Neural cell (in vitro differentiated cells): ENCODE results near the gene RBP5. TPM values are rescaled to one million over a fixed set of nuclear protein-coding genes. Genes with fewer than 3 reads are reported as not detected.

Experiments
- H2AFZ ChIP-seq: fragments of 200-600, 300-800 bp; sonication (generic), shearing (Covaris generic); 2 replicates; pipeline ENCODE4 v1.6.0; 2014; ENCODE audit warnings: low read depth, mild to moderate bottlenecking, antibody characterized with exemption, low read length, moderate library complexity
- H3F3A ChIP-seq: fragments of 200-600 bp; shearing (Covaris generic); 2 replicates; pipeline ENCODE4 v1.6.1; 2016; ENCODE audit warnings: mild to moderate bottlenecking, moderate library complexity, mixed read lengths, antibody characterized with exemption, low read length; ENCODE audit not compliant: insufficient read depth, poor library complexity, severe bottlenecking
- H3K27ac ChIP-seq: fragments of 200-600, 300-800 bp; sonication (generic), shearing (Covaris generic); 2 replicates; pipeline ENCODE4 v1.5.1; 2014; ENCODE audit warnings: mild to moderate bottlenecking, low read length, moderate library complexity
- H3K27me3 ChIP-seq: fragments of 300-800, 200-600 bp; sonication (generic), shearing (Covaris generic); 2 replicates; pipeline ENCODE4 v1.6.0; 2014; ENCODE audit warnings: mild to moderate bottlenecking, low read depth, low read length, moderate library complexity; ENCODE audit not compliant: insufficient read depth
- H3K36me3 ChIP-seq: fragments of 300-800, 200-600 bp; sonication (generic), shearing (Covaris generic); 2 replicates; pipeline ENCODE4 v1.5.1; 2014; ENCODE audit warnings: mild to moderate bottlenecking, antibody characterized with exemption, low read length, moderate library complexity; ENCODE audit not compliant: insufficient read depth
- H3K4me2 ChIP-seq: fragments of 300-800, 200-600 bp; sonication (generic), shearing (Covaris generic); 2 replicates; pipeline ENCODE4 v1.6.0; 2014; ENCODE audit warnings: mild to moderate bottlenecking, low read length
- H3K4me3 ChIP-seq: fragments of 300-800, 200-600 bp; sonication (generic), shearing (Covaris generic); 2 replicates; pipeline ENCODE4 v1.5.1; 2014; ENCODE audit warnings: mild to moderate bottlenecking, low read length, moderate library complexity
- H3K79me2 ChIP-seq: fragments of 200-600 bp; shearing (Covaris generic); replicated peaks from 2 replicates; pipeline ENCODE4 v1.6.0; 2014; ENCODE audit warnings: mild to moderate bottlenecking, low read length, moderate library complexity; ENCODE audit not compliant: insufficient read depth
- H3K9ac ChIP-seq: fragments of 300-800, 200-600 bp; sonication (generic), shearing (Covaris generic); 2 replicates; pipeline ENCODE4 v1.6.1; 2016; ENCODE audit warnings: mild to moderate bottlenecking, low read length, mixed read lengths
- H3K9me2 ChIP-seq: fragments of 200-600 bp; shearing (Covaris generic); 2 replicates; pipeline ENCODE4 v1.6.1; 2016; ENCODE audit warnings: mild to moderate bottlenecking, low read length, mixed read lengths; ENCODE audit not compliant: insufficient read depth
- H3K9me3 ChIP-seq: fragments of 200-600, 300-800 bp; sonication (generic), shearing (Covaris generic); 2 replicates; pipeline ENCODE4 v1.6.1; 2016; ENCODE audit warnings: mild to moderate bottlenecking, mixed run types, low read length, moderate library complexity, mixed read lengths
- H4K20me1 ChIP-seq: fragments of 200-600 bp; shearing (Covaris generic); 2 replicates; pipeline ENCODE4 v1.6.1; 2016; ENCODE audit warnings: mild to moderate bottlenecking, mixed run types; ENCODE audit not compliant: insufficient read depth
- EP300 ChIP-seq: fragments of 450-650 bp; conservative IDR thresholded peaks from 2 replicates; pipeline ENCODE4 v1.6.1; 2014; ENCODE audit warnings: antibody characterized with exemption, mild to moderate bottlenecking, moderate library complexity; ENCODE audit not compliant: poor library complexity, severe bottlenecking
- EZH2 ChIP-seq: fragments of 200-600, 300-800 bp; shearing (Covaris generic), sonication (generic); IDR thresholded peaks from 2 replicates; pipeline ENCODE4 v1.6.1; 2014; ENCODE audit warnings: antibody characterized with exemption, low read length, borderline replicate concordance, mild to moderate bottlenecking; ENCODE audit not compliant: insufficient read depth, poor library complexity, severe bottlenecking
- MXI1 ChIP-seq: fragments of 450-650 bp; conservative IDR thresholded peaks from 2 replicates; pipeline ENCODE4 v1.6.1; 2014; ENCODE audit warnings: antibody characterized with exemption, mild to moderate bottlenecking; ENCODE audit not compliant: poor library complexity, severe bottlenecking
- POLR2AphosphoS5 ChIP-seq: IDR thresholded peaks from 2 replicates; pipeline ENCODE4 v1.6.1; 2012
- RAD21 ChIP-seq: fragments of 450-650 bp; conservative IDR thresholded peaks from 2 replicates; pipeline ENCODE4 v1.6.1; 2014; ENCODE audit warnings: antibody characterized with exemption, mild to moderate bottlenecking, moderate library complexity
- SMC3 ChIP-seq: fragments of 450-650 bp; conservative IDR thresholded peaks from 2 replicates; pipeline ENCODE4 v1.6.1; 2014; ENCODE audit warnings: antibody characterized with exemption, mild to moderate bottlenecking, moderate library complexity; ENCODE audit not compliant: poor library complexity
- TAF1 ChIP-seq: IDR thresholded peaks from 2 replicates; pipeline ENCODE4 v1.6.1; 2012; ENCODE audit warnings: low read depth
- polyA plus RNA-seq: library from polyadenylated mRNA; depleted of rRNA; stranded (reverse); fragments of >200 nt; gene quantifications from 2 replicates; pipeline ENCODE4 v1.2.3, GENCODE V29; 2014
- small RNA-seq, 3 experiments: library from RNA; depleted of rRNA; stranded (forward); fragments of <200 nt; gene quantifications; one replicate each; pipeline ENCODE3, GENCODE V24; 2012
- TF ChIP-seq, protein P1 (sequence below): fragments of 450-650 bp; IDR thresholded peaks from 2 replicates; pipeline ENCODE4 v1.5.1; 2014; ENCODE audit warnings: antibody characterized with exemption, mild to moderate bottlenecking, moderate library complexity; ENCODE audit not compliant: poor library complexity, severe bottlenecking
- TF ChIP-seq, protein P2 (sequence below): IDR thresholded peaks from 2 replicates; pipeline ENCODE4 v1.6.1; 2012; ENCODE audit warnings: borderline replicate concordance

Gene RBP5
- polyA plus RNA-seq, 1 donor from 2014 or later = 1.9 TPM

DNA sequence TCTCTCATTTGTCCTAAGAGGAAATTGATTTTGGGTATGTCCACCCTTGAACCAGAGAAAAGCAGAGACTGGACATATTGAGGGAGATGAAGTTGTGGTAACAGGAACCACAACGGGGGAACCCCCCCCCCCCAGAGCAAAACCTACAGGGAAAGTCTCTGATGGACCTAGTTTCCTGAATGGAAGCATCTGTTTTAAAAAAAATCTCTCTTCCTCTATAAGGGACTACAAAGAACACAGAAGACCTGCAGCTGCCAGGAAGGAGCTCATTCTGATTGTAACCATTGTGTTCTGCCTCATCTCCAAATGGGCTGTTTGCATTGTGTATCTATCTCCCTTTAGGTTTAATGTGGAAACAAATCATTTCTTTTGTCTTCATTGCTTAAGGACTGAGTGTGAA lies 54.7 kb downstream of the RBP5 start:
- no peaks in the 10 kb centered on the region for H4K20me1 ChIP-seq
- no peaks in the 10 kb centered on the region for H3K79me2 ChIP-seq
- no peak for TF ChIP-seq SMC3
- TF ChIP-seq EP300 = no peak
- TF ChIP-seq, protein P1, sequence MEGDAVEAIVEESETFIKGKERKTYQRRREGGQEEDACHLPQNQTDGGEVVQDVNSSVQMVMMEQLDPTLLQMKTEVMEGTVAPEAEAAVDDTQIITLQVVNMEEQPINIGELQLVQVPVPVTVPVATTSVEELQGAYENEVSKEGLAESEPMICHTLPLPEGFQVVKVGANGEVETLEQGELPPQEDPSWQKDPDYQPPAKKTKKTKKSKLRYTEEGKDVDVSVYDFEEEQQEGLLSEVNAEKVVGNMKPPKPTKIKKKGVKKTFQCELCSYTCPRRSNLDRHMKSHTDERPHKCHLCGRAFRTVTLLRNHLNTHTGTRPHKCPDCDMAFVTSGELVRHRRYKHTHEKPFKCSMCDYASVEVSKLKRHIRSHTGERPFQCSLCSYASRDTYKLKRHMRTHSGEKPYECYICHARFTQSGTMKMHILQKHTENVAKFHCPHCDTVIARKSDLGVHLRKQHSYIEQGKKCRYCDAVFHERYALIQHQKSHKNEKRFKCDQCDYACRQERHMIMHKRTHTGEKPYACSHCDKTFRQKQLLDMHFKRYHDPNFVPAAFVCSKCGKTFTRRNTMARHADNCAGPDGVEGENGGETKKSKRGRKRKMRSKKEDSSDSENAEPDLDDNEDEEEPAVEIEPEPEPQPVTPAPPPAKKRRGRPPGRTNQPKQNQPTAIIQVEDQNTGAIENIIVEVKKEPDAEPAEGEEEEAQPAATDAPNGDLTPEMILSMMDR = no peak
- no peak for TF ChIP-seq RAD21
- TF ChIP-seq EZH2 = no peak
- TF ChIP-seq POLR2AphosphoS5 = no peak
- TF ChIP-seq, protein P2, sequence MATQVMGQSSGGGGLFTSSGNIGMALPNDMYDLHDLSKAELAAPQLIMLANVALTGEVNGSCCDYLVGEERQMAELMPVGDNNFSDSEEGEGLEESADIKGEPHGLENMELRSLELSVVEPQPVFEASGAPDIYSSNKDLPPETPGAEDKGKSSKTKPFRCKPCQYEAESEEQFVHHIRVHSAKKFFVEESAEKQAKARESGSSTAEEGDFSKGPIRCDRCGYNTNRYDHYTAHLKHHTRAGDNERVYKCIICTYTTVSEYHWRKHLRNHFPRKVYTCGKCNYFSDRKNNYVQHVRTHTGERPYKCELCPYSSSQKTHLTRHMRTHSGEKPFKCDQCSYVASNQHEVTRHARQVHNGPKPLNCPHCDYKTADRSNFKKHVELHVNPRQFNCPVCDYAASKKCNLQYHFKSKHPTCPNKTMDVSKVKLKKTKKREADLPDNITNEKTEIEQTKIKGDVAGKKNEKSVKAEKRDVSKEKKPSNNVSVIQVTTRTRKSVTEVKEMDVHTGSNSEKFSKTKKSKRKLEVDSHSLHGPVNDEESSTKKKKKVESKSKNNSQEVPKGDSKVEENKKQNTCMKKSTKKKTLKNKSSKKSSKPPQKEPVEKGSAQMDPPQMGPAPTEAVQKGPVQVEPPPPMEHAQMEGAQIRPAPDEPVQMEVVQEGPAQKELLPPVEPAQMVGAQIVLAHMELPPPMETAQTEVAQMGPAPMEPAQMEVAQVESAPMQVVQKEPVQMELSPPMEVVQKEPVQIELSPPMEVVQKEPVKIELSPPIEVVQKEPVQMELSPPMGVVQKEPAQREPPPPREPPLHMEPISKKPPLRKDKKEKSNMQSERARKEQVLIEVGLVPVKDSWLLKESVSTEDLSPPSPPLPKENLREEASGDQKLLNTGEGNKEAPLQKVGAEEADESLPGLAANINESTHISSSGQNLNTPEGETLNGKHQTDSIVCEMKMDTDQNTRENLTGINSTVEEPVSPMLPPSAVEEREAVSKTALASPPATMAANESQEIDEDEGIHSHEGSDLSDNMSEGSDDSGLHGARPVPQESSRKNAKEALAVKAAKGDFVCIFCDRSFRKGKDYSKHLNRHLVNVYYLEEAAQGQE = no peak
- TF ChIP-seq MXI1 = no peak
- no peak for TF ChIP-seq TAF1
- H3K36me3 ChIP-seq = no peaks in the 10 kb centered on the region
- no peaks in the 10 kb centered on the region for H3K27me3 ChIP-seq
- H3K4me2 ChIP-seq = no peak overlapping the region
- no peaks in the 10 kb centered on the region for H3K9me2 ChIP-seq
- no peaks in the 10 kb centered on the region for H3F3A ChIP-seq
- H3K9me3 ChIP-seq = no peaks in the 10 kb centered on the region
- no peak overlapping the region for H3K27ac ChIP-seq
- no peak overlapping the region for H3K4me3 ChIP-seq
- H3K9ac ChIP-seq = no peak overlapping the region
- no peak overlapping the region for H2AFZ ChIP-seq

Small RNAs within 50 kb of the gene (small RNA-seq; reads per million reads assigned to genes)
- gene RNU6-485P = 0 reads per million in 3 experiments

Other genes with a start within 250 kb of the RBP5 start
- gene LRRC23, start 224.1 kb downstream of the RBP5 start, polyA plus RNA-seq = 13.6 and 20.5 TPM in 2 replicates
- 193 and 228 TPM in 2 replicates for gene ENO2, start 214.3 kb downstream of the RBP5 start, polyA plus RNA-seq
- 9.2 and 13.7 TPM in 2 replicates for gene ATN1, start 200.9 kb downstream of the RBP5 start, polyA plus RNA-seq
- not detected in 2 replicates for gene RNU7-1, start 185.1 kb downstream of the RBP5 start, polyA plus RNA-seq
- gene C12orf57, start 184.9 kb downstream of the RBP5 start, polyA plus RNA-seq = 477 and 500 TPM in 2 replicates
- not detected in 2 replicates for gene PTPN6, start 177.5 kb downstream of the RBP5 start, polyA plus RNA-seq
- gene PHB2, start 158.2 kb downstream of the RBP5 start, polyA plus RNA-seq = 210 and 230 TPM in 2 replicates
- 27.3 and 33.2 TPM in 2 replicates for gene EMG1, start 158.0 kb downstream of the RBP5 start, polyA plus RNA-seq
- gene LPCAT3, start 110.4 kb downstream of the RBP5 start, polyA plus RNA-seq = 10.8 and 14.4 TPM in 2 replicates
- 4.9 and 12.6 TPM in 2 replicates for gene C1S, start 68.2 kb downstream of the RBP5 start, polyA plus RNA-seq
- gene C1R, start 36.4 kb downstream of the RBP5 start, polyA plus RNA-seq = 1.7 and 1.9 TPM in 2 replicates
- 2.1 and 2.8 TPM in 2 replicates for gene C1RL, start 19.7 kb downstream of the RBP5 start, polyA plus RNA-seq
- 55.6 and 61.0 TPM in 2 replicates for gene CLSTN3, start 1.5 kb upstream of the RBP5 start, polyA plus RNA-seq
- gene PEX5, start 60.8 kb upstream of the RBP5 start, polyA plus RNA-seq = 63.9 and 74.5 TPM in 2 replicates
- not detected in 2 replicates for gene ACSM4, start 175.2 kb upstream of the RBP5 start, polyA plus RNA-seq